KMS-11 (cell line): ENCODE data around the gene SYNPR.

Experiments used
- H2AFZ ChIP-seq: fragments of 200-600 bp; sonication (generic); 2 replicates; pipeline ENCODE4 v1.6.1; 2016; ENCODE audit warnings: antibody characterized with exemption, mixed run types, low read depth
- H3K27ac ChIP-seq: fragments of 200-600 bp; sonication (generic); 2 replicates; pipeline ENCODE4 v1.6.1; 2016; ENCODE audit warnings: mild to moderate bottlenecking, mixed run types
- H3K27me3 ChIP-seq: fragments of 200-600 bp; sonication (generic); 2 replicates; pipeline ENCODE4 v1.6.1; 2017; ENCODE audit warnings: mild to moderate bottlenecking, low read depth, mixed run types, moderate library complexity; ENCODE audit not compliant: insufficient read depth
- H3K36me3 ChIP-seq: fragments of 200-600 bp; sonication (generic); 2 replicates; pipeline ENCODE4 v1.6.1; 2017; ENCODE audit warnings: mild to moderate bottlenecking, mixed run types; ENCODE audit not compliant: insufficient read depth
- H3K4me1 ChIP-seq: fragments of 200-600 bp; sonication (generic); 2 replicates; pipeline ENCODE4 v1.6.1; 2016; ENCODE audit warnings: mild to moderate bottlenecking, low read depth, mixed run types; ENCODE audit not compliant: poor library complexity, severe bottlenecking
- H3K4me2 ChIP-seq: fragments of 200-600 bp; sonication (generic); 2 replicates; pipeline ENCODE4 v1.7.0; 2016; ENCODE audit warnings: mild to moderate bottlenecking, mixed run types
- H3K4me3 ChIP-seq: fragments of 200-600 bp; sonication (generic); IDR thresholded peaks from 2 replicates; pipeline ENCODE4 v1.6.1; 2017; ENCODE audit warnings: low read depth, low read length, mixed read lengths; ENCODE audit not compliant: insufficient read depth
- H3K79me2 ChIP-seq: fragments of 200-600 bp; sonication (generic); 2 replicates; pipeline ENCODE4 v1.6.1; 2016; ENCODE audit warnings: low read depth, mixed run types; ENCODE audit not compliant: insufficient read depth
- H3K9ac ChIP-seq: fragments of 200-600 bp; sonication (generic); 2 replicates; pipeline ENCODE4 v1.6.1; 2016; ENCODE audit warnings: mild to moderate bottlenecking, mixed run types
- H4K20me1 ChIP-seq: fragments of 200-600 bp; sonication (generic); 2 replicates; pipeline ENCODE4 v1.6.1; 2016; ENCODE audit warnings: mild to moderate bottlenecking, mixed run types; ENCODE audit not compliant: insufficient read depth
- TF ChIP-seq, protein P1 (sequence below): fragments of 200-600 bp; sonication (generic); conservative IDR thresholded peaks from 2 replicates; pipeline ENCODE4 v1.6.1; 2017; ENCODE audit warnings: low read depth, mild to moderate bottlenecking, antibody characterized with exemption, low read length, moderate library complexity, mixed read lengths

The SYNPR gene

DNA sequence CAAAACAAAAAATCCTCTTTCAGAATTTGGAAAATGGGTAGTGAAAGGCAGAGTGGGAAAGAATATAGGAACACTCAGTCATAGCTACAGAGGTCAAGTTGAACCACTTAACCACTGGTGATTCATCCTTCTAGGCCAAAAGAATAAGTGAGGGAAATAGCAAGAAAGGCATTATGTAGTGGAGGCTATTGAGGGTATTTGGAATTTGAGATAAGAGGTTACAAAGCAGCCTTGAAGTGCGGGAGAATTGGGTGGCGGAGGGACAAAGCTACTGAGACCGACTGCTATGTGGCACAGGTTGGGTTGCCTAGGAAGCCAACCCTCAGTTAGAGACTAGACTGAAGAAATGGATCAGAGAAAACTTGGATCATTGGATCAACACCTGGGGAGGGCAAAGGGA is 109.5 kb downstream of the SYNPR start:
- Histone ChIP-seq H3K4me3 (no peak overlapping the region), H3K27ac (no peak overlapping the region), H2AFZ (no peak overlapping the region), H3K4me2 (no peak overlapping the region), H4K20me1 (no peaks in the 10 kb centered on the region), H3K27me3 (no peaks in the 10 kb centered on the region), H3K9ac (no peak overlapping the region), H3K36me3 (no peaks in the 10 kb centered on the region), H3K79me2 (no peaks in the 10 kb centered on the region), H3K4me1 (no peaks in the 10 kb centered on the region)
- TF ChIP-seq, protein P1, sequence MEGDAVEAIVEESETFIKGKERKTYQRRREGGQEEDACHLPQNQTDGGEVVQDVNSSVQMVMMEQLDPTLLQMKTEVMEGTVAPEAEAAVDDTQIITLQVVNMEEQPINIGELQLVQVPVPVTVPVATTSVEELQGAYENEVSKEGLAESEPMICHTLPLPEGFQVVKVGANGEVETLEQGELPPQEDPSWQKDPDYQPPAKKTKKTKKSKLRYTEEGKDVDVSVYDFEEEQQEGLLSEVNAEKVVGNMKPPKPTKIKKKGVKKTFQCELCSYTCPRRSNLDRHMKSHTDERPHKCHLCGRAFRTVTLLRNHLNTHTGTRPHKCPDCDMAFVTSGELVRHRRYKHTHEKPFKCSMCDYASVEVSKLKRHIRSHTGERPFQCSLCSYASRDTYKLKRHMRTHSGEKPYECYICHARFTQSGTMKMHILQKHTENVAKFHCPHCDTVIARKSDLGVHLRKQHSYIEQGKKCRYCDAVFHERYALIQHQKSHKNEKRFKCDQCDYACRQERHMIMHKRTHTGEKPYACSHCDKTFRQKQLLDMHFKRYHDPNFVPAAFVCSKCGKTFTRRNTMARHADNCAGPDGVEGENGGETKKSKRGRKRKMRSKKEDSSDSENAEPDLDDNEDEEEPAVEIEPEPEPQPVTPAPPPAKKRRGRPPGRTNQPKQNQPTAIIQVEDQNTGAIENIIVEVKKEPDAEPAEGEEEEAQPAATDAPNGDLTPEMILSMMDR, result no peak

DNA sequence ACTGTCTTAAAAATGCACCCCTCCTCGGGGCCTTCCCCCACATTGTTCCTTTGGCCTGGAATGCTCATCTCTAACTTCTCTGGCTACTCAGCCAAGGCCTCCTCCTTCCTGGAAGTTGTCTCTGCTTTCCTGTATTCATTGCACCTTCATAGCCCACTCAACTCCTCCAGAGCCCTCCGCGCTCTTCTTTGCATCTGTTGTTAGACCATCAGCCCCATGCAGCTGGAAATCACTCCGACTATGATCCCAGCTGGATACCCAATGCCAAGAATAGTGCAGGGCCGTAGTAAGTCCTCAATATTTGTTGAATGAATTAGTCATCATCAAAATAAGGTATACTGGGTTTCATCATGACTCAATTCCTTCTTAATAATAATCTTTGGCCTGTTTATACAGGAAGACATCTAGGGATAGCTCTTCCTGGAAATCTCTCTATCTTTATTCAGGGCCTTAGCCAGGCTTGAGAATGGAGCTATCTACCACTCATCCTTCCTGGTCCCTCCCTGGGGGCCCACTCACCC is 112.7 kb downstream of the SYNPR start:
- H3K4me1 ChIP-seq, result no peaks in the 10 kb centered on the region
- no peaks in the 10 kb centered on the region for H3K79me2 ChIP-seq
- H2AFZ ChIP-seq, result no peak overlapping the region
- no peak overlapping the region for H3K9ac ChIP-seq
- H3K4me2 ChIP-seq, result no peak overlapping the region
- H4K20me1 ChIP-seq, result no peaks in the 10 kb centered on the region
- no peak overlapping the region for H3K27ac ChIP-seq
- H3K27me3 ChIP-seq, result no peaks in the 10 kb centered on the region
- TF ChIP-seq, protein P1, result no peak
- no peak overlapping the region for H3K4me3 ChIP-seq
- no peaks in the 10 kb centered on the region for H3K36me3 ChIP-seq

DNA sequence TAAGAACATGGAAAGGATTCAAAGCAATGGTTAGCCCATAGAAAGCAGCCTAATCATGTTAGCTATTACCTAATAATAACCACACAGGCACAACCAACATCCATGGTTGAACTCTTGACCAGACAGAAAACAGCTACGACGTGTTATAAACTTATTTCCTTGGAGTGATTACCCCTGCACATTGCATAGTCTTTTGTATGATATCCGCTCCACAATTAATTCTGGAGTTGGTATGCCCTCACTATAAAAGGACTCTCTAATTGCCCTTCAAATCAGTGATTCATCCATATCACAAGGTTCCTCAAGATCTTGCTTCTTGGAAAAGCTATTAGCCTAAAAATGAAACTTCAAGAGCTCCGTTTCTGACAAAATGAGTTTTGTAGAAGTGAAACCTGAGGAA is 117.9 kb downstream of the SYNPR start:
- Histone ChIP-seq H3K9ac (no peak overlapping the region), H3K4me3 (no peak overlapping the region), H3K27ac (no peak overlapping the region), H3K4me1 (no peaks in the 10 kb centered on the region), H4K20me1 (no peaks in the 10 kb centered on the region), H3K79me2 (no peaks in the 10 kb centered on the region), H3K4me2 (no peak overlapping the region), H3K36me3 (no peaks in the 10 kb centered on the region), H2AFZ (no peak overlapping the region), H3K27me3 (no peaks in the 10 kb centered on the region)
- TF ChIP-seq, protein P1, result no peak

DNA sequence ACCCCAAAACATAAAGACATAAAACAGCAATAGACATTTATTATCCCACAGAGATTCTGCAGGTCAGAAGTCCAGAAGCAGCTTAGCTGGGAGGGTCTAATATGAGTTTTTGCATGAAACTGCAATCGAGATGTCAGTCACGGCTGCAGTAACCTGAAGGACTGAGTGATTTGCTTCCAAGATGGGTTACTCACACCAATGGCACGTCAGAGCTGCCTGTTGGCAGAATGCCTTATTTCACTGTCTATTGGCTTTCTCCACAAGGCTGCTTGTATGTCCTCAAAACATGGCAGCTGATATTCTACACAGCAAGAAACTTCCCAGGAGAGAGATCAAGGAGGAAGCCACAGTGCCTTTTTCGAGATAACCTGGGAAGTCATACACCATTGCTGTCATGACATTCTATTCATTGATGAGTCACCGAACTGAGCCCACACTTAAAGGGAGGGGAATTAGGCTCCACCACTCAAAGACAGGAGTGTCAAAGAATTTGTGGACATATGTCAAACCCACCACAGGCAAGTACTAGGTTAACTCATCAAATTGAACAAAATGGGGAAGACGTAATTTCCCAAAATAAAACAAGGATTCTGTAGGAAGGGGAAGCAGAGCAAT is 122.2 kb downstream of the SYNPR start:
- H3K4me3 ChIP-seq, result no peak overlapping the region
- H3K27me3 ChIP-seq, result no peaks in the 10 kb centered on the region
- no peaks in the 10 kb centered on the region for H3K79me2 ChIP-seq
- H3K4me2 ChIP-seq, result no peak overlapping the region
- H3K27ac ChIP-seq, result no peak overlapping the region
- no peak overlapping the region for H3K9ac ChIP-seq
- H4K20me1 ChIP-seq, result no peaks in the 10 kb centered on the region
- H3K36me3 ChIP-seq, result no peaks in the 10 kb centered on the region
- no peaks in the 10 kb centered on the region for H3K4me1 ChIP-seq
- no peak overlapping the region for H2AFZ ChIP-seq
- TF ChIP-seq, protein P1, result no peak
